Measurements from ENCODE around the gene ASPHD1. TPM values are rescaled to one million over a fixed set of nuclear protein-coding genes. Genes with fewer than 3 reads are reported as not detected.

Gene ASPHD1
- total and polyA plus RNA-seq, 7 experiments from 2014 or later = 0.27 TPM; not detected in 6

DNA sequence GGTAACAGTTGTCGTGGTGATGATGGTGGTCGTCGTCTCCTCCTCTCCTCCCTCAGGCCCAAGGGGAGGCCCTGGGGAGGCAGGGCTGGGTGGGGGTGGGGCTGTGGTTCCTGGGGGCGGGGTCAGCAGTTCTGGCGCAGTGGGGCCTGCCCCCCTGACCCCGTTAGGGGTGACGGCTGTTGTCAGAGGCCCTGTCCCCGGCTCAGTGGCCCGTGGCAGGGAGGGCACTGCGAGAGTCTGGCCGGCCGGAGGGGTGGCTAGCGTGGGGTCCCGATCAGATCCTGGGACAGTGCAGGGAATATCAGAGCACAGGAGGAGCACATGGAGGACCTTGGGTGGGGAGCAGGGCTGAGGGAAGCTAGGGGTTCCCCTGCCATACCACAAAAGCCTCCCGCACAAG lies 3.4 kb upstream of the ASPHD1 start:
- POLR2A ChIA-PET = no interaction called here
- H3K4me1 Mint-ChIP-seq = peaks cover 0 to 14% (median 10%) of the 10 kb centered on the region in 7 donors
- intact Hi-C loops (cut with micrococcal nuclease) = no loop called here
- no peak overlapping the region for H3K27ac ChIP-seq (ENCODE audit: low read depth, low read length)
- H3K4me1 ChIP-seq (ENCODE audit: control insufficient read depth in 2 of 2, insufficient read depth in 2 of 2, low read length in 2 of 2) = peaks cover 5% of the 10 kb centered on the region in 2 donors
- H3K36me3 Mint-ChIP-seq = peaks cover 0 to 4% (median 3%) of the 10 kb centered on the region in 5 donors
- CTCF ChIA-PET = no interaction called here
- no peaks in the 10 kb centered on the region for H3K9me3 ChIP-seq (ENCODE audit: control insufficient read depth in 2 of 3, low read length in 3 of 3)
- no peak overlapping the region for H3K27ac Mint-ChIP-seq
- peaks cover 16 to 34% (median 26%) of the 10 kb centered on the region in 5 donors for H3K27me3 Mint-ChIP-seq
- ATAC-seq (no peak), DNase-seq (no peak)
- H3K27me3 ChIP-seq (ENCODE audit: control insufficient read depth in 2 of 2, insufficient read depth in 2 of 2, low read length in 2 of 2) = peaks cover 5 to 13% of the 10 kb centered on the region in 2 donors
- peaks cover 0 to 1% (median 0%) of the 10 kb centered on the region in 11 donors for H3K9me3 Mint-ChIP-seq
- no peaks in the 10 kb centered on the region for H3K36me3 ChIP-seq (ENCODE audit: control insufficient read depth in 2 of 3, insufficient read depth in 3 of 3, low read length in 3 of 3)
- no peak overlapping the region for H3K4me3 Mint-ChIP-seq
- no peak overlapping the region for H3K4me3 ChIP-seq (ENCODE audit: low read length)

DNA sequence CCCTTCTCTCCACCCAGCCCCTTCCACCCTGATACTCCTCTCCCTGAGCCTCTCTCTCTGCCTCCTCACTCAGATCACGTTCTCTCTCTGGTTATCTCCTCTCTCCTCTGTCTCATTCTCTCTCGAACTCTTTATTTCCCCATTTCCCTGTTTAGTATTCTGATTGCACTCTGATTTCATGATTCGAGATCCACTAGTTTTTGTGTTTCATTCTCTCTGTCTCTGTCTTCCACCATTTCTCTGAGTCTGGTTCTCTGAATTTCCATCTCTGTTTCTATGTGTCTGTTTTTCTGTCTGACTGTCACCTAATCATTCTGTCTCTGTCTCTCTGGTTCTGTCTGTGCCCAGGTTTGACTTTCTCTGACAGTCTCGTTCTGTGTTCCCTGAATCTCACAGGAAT lies 3.0 kb upstream of the ASPHD1 start:
- peaks cover 5 to 13% of the 10 kb centered on the region in 2 donors for H3K27me3 ChIP-seq (ENCODE audit: control insufficient read depth in 2 of 2, insufficient read depth in 2 of 2, low read length in 2 of 2)
- ChIA-PET POLR2A (no interaction called here), CTCF (no interaction called here)
- Mint-ChIP-seq H3K4me3 (peak overlapping the region in 3 of 10 donors; percentile 5 to 53 (median 11)), H3K36me3 (peaks cover 0 to 4% (median 3%) of the 10 kb centered on the region in 5 donors), H3K27me3 (peaks cover 16 to 35% (median 26%) of the 10 kb centered on the region in 5 donors), H3K4me1 (peaks cover 0 to 14% (median 10%) of the 10 kb centered on the region in 7 donors), H3K27ac (no peak overlapping the region), H3K9me3 (peaks cover 0 to 1% (median 0%) of the 10 kb centered on the region in 11 donors)
- no peak overlapping the region for H3K27ac ChIP-seq (ENCODE audit: low read depth, low read length)
- no peak for ATAC-seq
- H3K4me3 ChIP-seq (ENCODE audit: low read length) = no peak overlapping the region
- no peak for DNase-seq
- no peaks in the 10 kb centered on the region for H3K36me3 ChIP-seq (ENCODE audit: control insufficient read depth in 2 of 3, insufficient read depth in 3 of 3, low read length in 3 of 3)
- H3K4me1 ChIP-seq (ENCODE audit: control insufficient read depth in 2 of 2, insufficient read depth in 2 of 2, low read length in 2 of 2) = peaks cover 5% of the 10 kb centered on the region in 2 donors
- no peaks in the 10 kb centered on the region for H3K9me3 ChIP-seq (ENCODE audit: control insufficient read depth in 2 of 3, low read length in 3 of 3)
- intact Hi-C loops (cut with micrococcal nuclease) = no loop called here

DNA sequence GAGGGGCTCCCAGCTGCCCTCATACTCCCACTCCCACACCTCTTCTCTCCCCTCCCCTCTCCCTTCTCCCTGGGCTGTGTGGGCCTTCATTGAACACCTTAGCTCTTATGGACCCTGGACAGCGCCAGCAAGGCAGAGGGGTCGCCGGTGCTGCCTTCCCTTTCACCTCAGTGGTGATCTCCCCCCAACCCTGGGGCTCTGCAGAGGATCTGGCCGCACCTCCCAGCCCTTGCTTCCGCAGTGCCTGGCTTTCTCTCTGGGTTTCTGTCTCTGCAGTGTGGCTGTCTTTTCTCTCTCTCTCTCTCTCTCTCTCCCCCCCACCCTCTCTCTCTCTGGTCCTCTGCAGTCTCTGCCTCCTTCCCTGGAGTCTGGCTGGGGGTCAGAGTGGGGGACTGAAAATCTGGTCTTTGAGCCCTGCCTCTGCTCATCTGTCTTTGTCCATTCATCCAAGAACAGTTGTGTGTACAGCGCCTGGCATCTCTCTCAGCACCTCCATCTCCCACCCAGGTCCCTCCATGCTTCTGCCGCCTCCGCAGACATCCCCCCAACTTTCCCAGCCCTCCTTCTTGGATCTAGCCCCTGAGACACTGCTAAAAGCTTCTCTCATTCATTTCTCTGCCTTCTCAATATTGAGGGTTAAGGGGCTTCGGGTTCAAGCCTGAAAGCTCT lies 2.0 kb upstream of the ASPHD1 start:
- H3K27me3 ChIP-seq (ENCODE audit: control insufficient read depth in 2 of 2, insufficient read depth in 2 of 2, low read length in 2 of 2) = peaks cover 5 to 13% of the 10 kb centered on the region in 2 donors
- peaks cover 0 to 1% (median 0%) of the 10 kb centered on the region in 11 donors for H3K9me3 Mint-ChIP-seq
- ChIA-PET CTCF (interaction anchor here (0.6 to 0.8 kb wide), 2 partner anchors 87 to 89 kb away, joined by 3 to 8 read pairs; no protein-coding TSS in a partner anchor), POLR2A (interaction anchor here (0.6 to 0.7 kb wide), 2 partner anchors 28 to 64 kb away, joined by 3 to 4 read pairs; partner anchors contain the start of gene TMEM219)
- intact Hi-C loops (cut with micrococcal nuclease) = no loop called here
- H3K27ac Mint-ChIP-seq = no peak overlapping the region
- H3K27me3 Mint-ChIP-seq = peaks cover 16 to 35% (median 26%) of the 10 kb centered on the region in 5 donors
- no peaks in the 10 kb centered on the region for H3K9me3 ChIP-seq (ENCODE audit: control insufficient read depth in 2 of 3, low read length in 3 of 3)
- H3K4me3 Mint-ChIP-seq = peak overlapping the region in 7 of 10 donors; percentile 10 to 62 (median 29)
- H3K27ac ChIP-seq (ENCODE audit: low read depth, low read length) = no peak overlapping the region
- ATAC-seq = no peak
- H3K36me3 ChIP-seq (ENCODE audit: control insufficient read depth in 2 of 3, insufficient read depth in 3 of 3, low read length in 3 of 3) = no peaks in the 10 kb centered on the region
- H3K4me3 ChIP-seq (ENCODE audit: low read length) = no peak overlapping the region
- H3K4me1 Mint-ChIP-seq = peaks cover under 1 to 14% (median 10%) of the 10 kb centered on the region in 7 donors
- H3K4me1 ChIP-seq (ENCODE audit: control insufficient read depth in 2 of 2, insufficient read depth in 2 of 2, low read length in 2 of 2) = peaks cover 5% of the 10 kb centered on the region in 2 donors
- peaks cover 0 to 4% (median 3%) of the 10 kb centered on the region in 5 donors for H3K36me3 Mint-ChIP-seq
- no peak for DNase-seq

DNA sequence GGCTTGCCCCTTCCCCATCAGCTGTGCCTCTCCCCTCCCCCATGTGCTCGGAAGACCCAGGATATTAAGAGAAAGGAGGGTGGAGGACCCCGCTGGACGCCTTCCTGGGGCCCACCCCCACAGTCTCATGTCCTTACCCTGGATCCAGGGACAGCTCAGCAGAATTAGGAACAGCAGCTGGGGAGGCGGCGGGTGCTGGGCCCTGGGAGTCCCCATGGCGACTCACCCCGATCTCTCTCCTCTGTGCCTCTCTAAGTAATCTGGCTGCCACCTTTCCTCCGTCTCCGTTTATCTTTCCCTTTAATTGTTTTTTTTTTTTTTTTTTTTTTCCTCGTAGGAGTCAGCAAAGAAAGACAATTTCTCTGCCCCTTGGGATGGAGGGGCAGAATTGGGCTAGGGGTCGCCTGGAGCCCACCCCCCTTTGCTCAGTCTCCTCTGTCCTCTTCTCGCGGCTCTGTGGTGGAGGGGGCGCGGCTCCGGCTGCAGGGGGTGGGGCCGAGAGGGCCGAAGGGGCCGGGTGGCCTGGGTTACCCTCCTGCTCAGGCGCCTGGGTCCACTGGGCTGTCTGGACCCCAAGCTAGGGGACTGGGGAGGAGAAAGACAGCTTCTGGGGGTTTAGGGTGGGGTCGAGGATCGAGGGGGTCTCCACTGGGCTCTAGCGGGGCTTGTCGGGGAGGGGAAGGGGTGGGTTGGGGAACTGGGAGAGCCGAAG lies 1.3 kb upstream of the ASPHD1 start:
- H3K27me3 ChIP-seq (ENCODE audit: control insufficient read depth in 2 of 2, insufficient read depth in 2 of 2, low read length in 2 of 2) = peaks cover 5 to 13% of the 10 kb centered on the region in 2 donors
- ATAC-seq = no peak
- Mint-ChIP-seq H3K9me3 (peaks cover 0 to 1% (median 0%) of the 10 kb centered on the region in 11 donors), H3K27ac (no peak overlapping the region), H3K4me3 (peak overlapping the region in 7 of 10 donors; percentile 10 to 67 (median 34)), H3K36me3 (peaks cover 0 to 4% (median 3%) of the 10 kb centered on the region in 5 donors), H3K4me1 (peaks cover 4 to 19% (median 11%) of the 10 kb centered on the region in 7 donors), H3K27me3 (peaks cover 16 to 35% (median 26%) of the 10 kb centered on the region in 5 donors)
- CTCF ChIA-PET = interaction anchor here (0.8 kb wide), 1 partner anchor 88 kb away, joined by 3 read pairs; no protein-coding TSS in a partner anchor
- H3K4me1 ChIP-seq (ENCODE audit: control insufficient read depth in 2 of 2, insufficient read depth in 2 of 2, low read length in 2 of 2) = peaks cover 5% of the 10 kb centered on the region in 2 donors
- intact Hi-C loops (cut with micrococcal nuclease) = no loop called here
- no peaks in the 10 kb centered on the region for H3K36me3 ChIP-seq (ENCODE audit: control insufficient read depth in 2 of 3, insufficient read depth in 3 of 3, low read length in 3 of 3)
- no peak for DNase-seq
- no peaks in the 10 kb centered on the region for H3K9me3 ChIP-seq (ENCODE audit: control insufficient read depth in 2 of 3, low read length in 3 of 3)
- POLR2A ChIA-PET = interaction anchor here (0.7 to 1.1 kb wide), 2 partner anchors 63 to 76 kb away, joined by 3 read pairs; partner anchors contain the start of gene TMEM219
- no peak overlapping the region for H3K27ac ChIP-seq (ENCODE audit: low read depth, low read length)
- H3K4me3 ChIP-seq (ENCODE audit: low read length) = no peak overlapping the region

DNA sequence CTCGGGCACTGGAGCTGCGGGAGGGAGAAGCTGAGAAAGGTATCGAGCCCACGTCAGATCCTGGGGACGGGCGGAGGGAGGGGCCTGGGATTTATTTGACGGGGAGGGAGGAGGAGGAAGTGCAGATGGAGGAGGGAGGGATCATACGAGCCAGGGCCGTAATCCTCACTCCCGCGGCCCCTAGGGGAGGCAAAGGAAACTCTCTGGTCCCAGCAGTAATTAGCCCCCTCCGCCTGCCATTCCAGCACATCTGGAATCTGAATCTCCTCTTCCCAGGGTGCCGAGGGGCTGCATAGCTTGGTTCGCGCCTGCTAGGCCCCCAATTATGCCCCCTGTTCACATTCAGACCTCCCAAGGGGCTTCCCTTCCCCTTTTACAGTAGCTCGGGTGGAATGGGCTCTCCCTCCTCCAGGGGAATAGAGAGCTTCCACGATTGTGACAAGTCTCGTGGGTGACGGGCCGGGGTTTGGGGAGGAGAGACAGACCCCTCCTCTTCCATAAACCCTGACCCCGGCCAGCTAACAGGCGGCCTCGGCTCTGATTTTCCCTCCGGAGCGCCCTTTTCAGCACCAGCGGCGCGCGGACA lies 679 bp upstream of the ASPHD1 start, which contains the start of gene SEZ6L2:
TSS of gene SEZ6L2 (minus strand) at position 35 of the 586 bp plus-strand sequence. CDS start 531 bp downstream, outside the sequence.
- Mint-ChIP-seq H3K27me3 (peaks cover 16 to 35% (median 26%) of the 10 kb centered on the region in 5 donors), H3K36me3 (peaks cover 0 to 4% (median 3%) of the 10 kb centered on the region in 5 donors), H3K9me3 (peaks cover 0 to 1% (median 0%) of the 10 kb centered on the region in 11 donors), H3K4me3 (peak within 1 kb of the TSS; percentile 53 to 86 (median 72)), H3K27ac (no peak within 1 kb of the TSS), H3K4me1 (peaks cover 4 to 19% (median 11%) of the 10 kb centered on the region in 7 donors)
- ChIA-PET CTCF (no interaction called here), POLR2A (interaction anchor here (0.9 to 1.1 kb wide), 3 partner anchors 26 to 79 kb away, joined by 3 to 8 read pairs (median 3); partner anchors contain the start of genes KCTD13 and MVP)
- no peak within 1 kb of the TSS for H3K27ac ChIP-seq (ENCODE audit: low read depth, low read length)
- peaks cover 5 to 13% of the 10 kb centered on the region in 2 donors for H3K27me3 ChIP-seq (ENCODE audit: control insufficient read depth in 2 of 2, insufficient read depth in 2 of 2, low read length in 2 of 2)
- no peaks in the 10 kb centered on the region for H3K9me3 ChIP-seq (ENCODE audit: control insufficient read depth in 2 of 3, low read length in 3 of 3)
- no peaks in the 10 kb centered on the region for H3K36me3 ChIP-seq (ENCODE audit: control insufficient read depth in 2 of 3, insufficient read depth in 3 of 3, low read length in 3 of 3)
- DNase-seq (peak in 1 of 9 donors; percentile 92), ATAC-seq (no peak)
- peak within 1 kb of the TSS; percentile 53 for H3K4me3 ChIP-seq (ENCODE audit: low read length)
- intact Hi-C loops (cut with micrococcal nuclease) = loop anchor here (1.0 to 5.0 kb wide), 5 partner anchors 27 to 97 kb away; partner anchors contain the start of genes CDIPT (in 2 of the 2), INO80E (in 1 of the 2), KCTD13 (in 1 of the 2) and TAOK2 (in 1 of the 2)
- H3K4me1 ChIP-seq (ENCODE audit: control insufficient read depth in 2 of 2, insufficient read depth in 2 of 2, low read length in 2 of 2) = peaks cover 5% of the 10 kb centered on the region in 2 donors

Data from naive thymus-derived CD4-positive, alpha-beta T cell (primary cell).